CD4-positive, alpha-beta T cell treated with Interleukin-17A for 4 hours (primary cell): ENCODE measurements around the gene GBP1.
"Not testable (repeated sequence)": the region's sequence is repeated elsewhere in the genome, so short reads cannot be mapped to it uniquely, and the experiment has no call there.

Experiments
- DNase-seq: peaks from one replicate; pipeline ENCODE4 v3.0.0-alpha.2; 2020; ENCODE audit warnings: mixed read lengths

GBP1 gene

GRCh38 chr1:89051300-89051954 lies 13.6 kb downstream of the GBP1 start:
- DNase-seq: no peak

DNA sequence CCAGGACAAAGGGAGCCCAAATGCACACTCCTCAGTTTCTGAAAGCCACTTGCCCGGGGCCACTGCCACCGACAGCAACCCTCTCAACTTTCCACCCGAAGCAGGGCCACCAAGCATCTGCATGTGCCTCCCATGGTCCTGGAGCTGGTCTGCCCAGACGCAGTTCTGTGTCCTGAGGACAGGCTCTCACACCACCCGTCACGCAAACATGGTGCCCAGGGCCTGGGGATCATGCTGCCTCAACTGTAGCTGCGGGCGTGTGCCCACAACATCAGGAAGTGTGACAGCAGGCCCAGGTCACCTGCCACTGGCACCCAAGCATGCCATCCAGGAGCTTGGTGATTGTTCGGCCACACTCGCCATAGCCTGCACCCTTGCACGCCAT lies 14.4 kb downstream of the GBP1 start:
- no peak for DNase-seq

GRCh38 chr1:89049901-89050648 lies 14.9 kb downstream of the GBP1 start:
- not testable (repeated sequence) for DNase-seq

- not testable (repeated sequence) for DNase-seq
These were observed 15.8 kb downstream of the GBP1 start for GRCh38 chr1:89049187-89049586.

GRCh38 chr1:89047734-89048133 lies 17.3 kb downstream of the GBP1 start:
- DNase-seq: no peak

DNA sequence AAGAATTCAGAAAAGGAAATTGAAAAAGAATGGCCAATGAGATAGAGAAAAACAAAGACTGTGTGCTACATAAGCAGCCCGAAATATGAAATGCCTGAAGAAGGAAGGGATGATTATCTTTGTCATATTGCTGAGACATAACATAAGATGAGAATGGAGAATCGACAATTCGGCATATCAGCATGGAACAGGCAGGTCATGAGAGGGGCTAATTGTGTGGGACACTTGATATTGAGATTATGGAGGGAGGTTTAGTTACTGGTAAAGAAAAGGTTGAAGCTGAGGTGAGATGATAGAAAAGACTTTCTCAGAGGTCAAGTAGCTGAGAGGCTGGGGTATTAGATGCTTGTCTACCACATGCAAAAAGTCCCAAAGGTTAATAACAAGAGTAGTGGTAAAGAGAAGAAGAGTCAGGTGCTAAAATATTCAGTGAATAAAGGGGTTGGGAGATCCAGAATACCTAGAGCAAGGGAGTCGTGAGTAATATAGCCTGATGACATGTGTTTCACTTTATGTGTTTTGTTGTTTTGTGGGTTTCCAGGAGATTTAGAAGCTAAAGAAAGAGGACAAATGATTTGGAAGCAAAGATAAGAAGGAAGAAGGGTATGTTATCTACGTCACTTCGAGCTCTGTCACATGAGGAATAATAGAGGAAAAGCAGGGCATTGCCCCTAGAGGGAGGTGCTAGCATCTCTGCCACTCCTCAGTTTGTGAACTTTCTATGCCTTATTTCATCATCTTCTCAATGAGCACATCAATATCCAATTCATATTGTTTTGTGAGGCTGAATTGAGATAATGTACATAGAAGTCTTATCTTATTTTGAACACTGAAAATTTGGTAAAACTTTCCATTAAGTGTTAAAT lies 18.5 kb downstream of the GBP1 start:
- not testable (repeated sequence) for DNase-seq

DNA sequence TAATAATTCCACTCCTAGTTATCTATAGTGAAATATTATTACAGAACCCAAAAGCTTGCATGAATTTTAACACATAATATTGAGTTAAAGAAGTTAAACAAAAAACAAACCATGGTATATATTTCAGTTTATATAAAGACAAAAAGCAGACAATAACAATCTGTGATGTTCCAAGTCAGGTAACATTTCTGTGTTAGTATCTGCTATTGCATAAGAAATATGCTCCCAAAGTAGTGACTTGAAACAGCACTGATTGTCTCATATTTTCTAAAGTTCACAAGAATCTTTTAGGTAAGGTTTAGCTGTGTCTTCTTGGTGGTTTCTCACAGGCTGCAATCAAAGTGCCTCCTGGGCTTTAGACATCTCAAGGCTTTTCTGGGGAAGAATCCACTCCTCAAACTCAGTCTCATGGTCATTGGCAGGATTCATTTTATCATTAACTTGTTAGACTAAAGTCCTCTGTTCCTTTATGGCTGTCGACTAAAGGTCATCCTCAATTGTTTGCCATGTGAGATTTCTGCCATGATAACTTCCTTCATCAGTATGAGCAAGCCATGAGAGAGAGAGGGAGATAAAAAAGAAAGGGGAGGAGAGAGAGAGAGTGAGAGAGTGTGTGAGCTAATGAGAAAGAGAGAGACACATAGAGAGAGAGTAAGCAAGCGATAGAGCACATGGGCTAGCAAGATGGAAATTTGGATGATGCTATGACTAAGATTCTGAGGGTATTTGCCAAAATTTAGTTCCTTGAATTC lies 19.9 kb downstream of the GBP1 start:
- DNase-seq: no peak

- DNase-seq: no peak
These were observed 21.1 kb downstream of the GBP1 start for GRCh38 chr1:89043940-89044339.

- DNase-seq: no peak
These were observed 22.5 kb downstream of the GBP1 start for GRCh38 chr1:89042491-89042890.

DNA sequence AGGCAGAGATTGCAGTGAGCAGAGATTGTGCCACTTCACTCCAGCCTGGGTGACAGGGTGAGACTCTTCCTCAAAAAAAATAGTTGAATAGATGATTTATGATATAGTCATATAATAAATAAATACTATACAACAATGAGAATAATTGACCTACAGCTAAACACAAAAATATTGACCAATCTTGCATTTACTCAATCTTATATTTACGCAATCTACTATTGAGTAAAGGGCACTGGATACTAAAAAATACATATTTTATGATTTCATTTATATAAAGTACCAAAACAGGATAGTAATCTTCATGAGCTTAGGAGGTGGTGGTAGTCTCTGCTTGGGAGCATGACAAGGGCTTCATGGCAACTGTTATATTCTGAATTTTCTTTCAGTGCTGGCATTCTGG lies 23.3 kb downstream of the GBP1 start:
- DNase-seq: no peak

DNA sequence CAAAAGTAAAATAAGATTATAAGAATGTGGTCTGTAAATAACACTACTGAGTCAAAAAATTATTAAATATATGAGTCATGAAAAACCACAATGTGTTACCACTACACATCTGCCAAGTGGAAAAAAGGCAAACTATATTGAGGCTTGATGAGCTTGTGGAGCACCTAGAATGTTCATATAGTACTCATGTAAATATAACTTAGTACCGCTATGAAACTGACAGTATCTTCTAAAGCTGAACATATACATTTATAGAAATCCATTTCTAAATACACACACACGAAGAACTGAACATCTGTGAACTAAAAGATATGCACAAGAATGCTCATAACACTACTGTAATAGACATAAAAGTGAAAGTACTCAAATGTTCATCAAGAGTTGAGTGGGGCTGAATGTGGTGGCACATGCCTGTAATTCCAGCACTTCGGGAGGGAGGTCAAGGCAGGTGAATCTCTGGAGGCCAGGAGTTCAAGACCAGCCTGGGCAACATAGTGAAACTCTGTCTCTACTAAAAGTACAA lies 23.8 kb downstream of the GBP1 start:
- DNase-seq: no peak

DNA sequence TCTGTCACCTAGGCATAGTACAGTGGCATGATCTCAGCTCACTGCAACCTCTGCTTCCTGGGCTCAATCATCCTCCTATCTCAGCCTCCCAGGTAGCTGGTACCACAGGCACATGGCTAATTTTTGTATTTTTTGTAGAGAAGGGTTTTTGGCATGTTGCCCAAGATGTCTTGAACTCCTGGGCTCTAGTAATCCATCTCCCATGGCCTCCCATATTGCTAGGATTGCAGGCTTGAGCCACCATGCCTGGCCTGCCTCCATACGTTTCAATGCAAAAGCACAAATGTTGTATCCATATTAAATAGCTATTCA lies 24.7 kb downstream of the GBP1 start:
- DNase-seq: no peak

GRCh38 chr1:89037186-89037585 lies 27.8 kb downstream of the GBP1 start:
- no peak for DNase-seq

GRCh38 chr1:89035080-89035479 lies 29.9 kb downstream of the GBP1 start:
- no peak for DNase-seq

DNA sequence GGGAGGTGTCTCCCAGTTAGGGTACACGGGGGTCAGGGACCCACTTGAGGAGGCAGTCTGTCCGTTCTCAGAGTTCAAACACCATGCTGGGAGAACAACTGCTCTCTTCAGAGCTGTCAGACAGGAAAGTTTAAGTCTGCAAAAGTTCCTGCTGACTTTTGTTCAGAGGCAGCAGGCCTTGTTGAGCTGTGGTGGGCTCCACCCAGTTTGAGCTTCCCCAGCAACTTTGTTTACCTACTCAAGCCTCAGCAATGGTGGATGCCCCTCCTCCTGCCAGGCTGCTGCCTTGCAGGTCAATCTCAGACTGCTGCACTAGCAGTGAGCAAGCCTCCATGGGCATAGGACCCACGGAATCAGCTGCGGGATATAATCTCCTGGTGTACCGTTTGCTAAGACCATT lies 31.0 kb downstream of the GBP1 start:
- peak; percentile 60 for DNase-seq

- DNase-seq: not testable (repeated sequence)
These were observed 36.0 kb downstream of the GBP1 start for GRCh38 chr1:89029051-89029450.

DNA sequence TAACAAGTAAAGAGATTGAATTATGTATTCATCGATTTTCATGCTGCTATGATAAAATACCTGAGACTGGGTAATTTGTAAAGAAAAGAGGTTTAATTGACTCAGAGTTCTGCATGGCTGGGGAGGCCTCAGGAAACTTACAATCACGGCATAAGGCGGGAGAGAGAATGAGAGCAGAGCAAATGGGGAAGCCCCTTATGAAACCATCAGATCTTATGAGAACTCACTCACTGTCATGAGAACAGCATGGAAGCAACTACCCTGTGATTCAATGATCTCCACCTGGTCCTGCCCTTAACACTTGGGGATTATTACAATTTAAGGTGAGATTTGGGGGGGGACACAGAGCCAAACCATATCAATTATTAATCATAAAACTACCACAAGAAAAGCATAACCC lies 39.1 kb downstream of the GBP1 start:
- DNase-seq: no peak

DNA sequence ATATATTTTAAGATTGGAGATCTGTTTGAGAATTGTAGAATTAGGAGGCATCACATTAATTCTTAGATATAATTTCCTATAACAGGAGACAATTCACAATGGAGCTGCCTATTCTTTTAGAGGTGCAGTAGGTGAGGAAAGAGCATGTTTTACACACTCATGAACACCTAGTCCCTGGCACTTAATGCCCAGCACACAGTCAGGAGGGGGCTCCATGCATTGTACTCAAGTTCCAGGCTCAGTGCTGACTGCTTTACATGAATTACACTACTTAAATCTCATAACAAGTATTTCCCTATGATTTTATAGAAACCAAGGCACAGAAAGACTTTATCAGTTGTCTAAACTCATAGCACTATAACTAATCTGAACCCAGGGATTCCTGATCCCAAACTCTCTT lies 42.0 kb downstream of the GBP1 start:
- no peak for DNase-seq

- DNase-seq: peak; percentile 12
These were observed 42.6 kb downstream of the GBP1 start, which contains the start of gene GBP3 for GRCh38 chr1:89022167-89022959. Gene GBP3, minus strand, starts transcription at chr1:89022866. Its CDS starts 2,145 bp downstream, at chr1:89020721.

DNA sequence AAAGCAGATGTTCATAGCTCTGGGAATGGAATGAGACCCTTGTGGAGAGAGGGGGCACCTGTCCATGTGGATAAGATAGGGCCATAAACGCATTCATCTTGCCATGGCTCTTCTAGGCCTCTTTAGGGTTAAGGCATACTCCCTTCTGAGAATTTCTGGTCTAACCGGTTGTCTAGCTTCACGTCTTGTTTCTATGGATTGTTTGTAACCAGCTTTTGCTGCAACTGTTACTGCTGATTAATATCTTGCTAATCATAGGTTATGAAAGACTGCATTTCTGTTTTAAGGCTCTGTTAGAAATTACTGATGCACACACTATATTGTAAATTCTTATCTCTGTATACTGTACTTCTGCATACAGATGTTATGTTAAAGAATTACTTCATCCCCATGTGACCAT lies 46.7 kb downstream of the GBP1 start:
- DNase-seq: not testable (repeated sequence)

DNA sequence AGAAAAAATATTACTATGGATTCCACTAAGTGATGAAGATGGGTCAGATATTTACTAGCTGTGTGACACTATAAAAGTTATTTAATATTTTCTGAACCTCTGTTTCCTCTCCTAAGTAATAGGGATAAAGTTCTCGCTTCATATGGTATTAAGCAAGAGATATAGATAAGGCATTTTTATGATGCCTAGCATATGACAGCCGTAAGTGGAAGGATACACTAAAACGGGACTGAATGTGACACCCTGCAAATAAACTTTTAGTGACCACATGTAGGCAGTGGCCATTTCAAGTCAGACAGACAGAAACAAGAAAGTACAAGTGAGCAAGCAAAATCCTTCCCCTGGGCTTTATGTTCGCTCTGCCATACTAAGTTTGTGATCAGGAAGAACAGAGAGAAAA lies 56.5 kb downstream of the GBP1 start:
- no peak for DNase-seq
